Right lobe of liver (tissue), 6 donors: ENCODE data around the gene RREB1. TPM values are rescaled to one million over a fixed set of nuclear protein-coding genes. Genes with fewer than 3 reads are reported as not detected.
"Not testable (repeated sequence)": the region's sequence is repeated elsewhere in the genome, so short reads cannot be mapped to it uniquely, and the experiment has no call there.

Source experiments
- ATAC-seq, 4 donors: fragments of 200-7000 bp; cut with Tn5 transposase; one replicate each; pipeline ENCODE4 v1.9.1; 2020; ENCODE audit warnings: mild to moderate bottlenecking in 4 of 4, moderate library complexity in 4 of 4
- DNase-seq, 3 donors: peaks; one replicate each; pipeline ENCODE4 v3.0.0-alpha.2; 2020
- H3K27ac ChIP-seq, 3 donors: fragments of 200-600 bp; one replicate each; pipeline ENCODE4 v1.8.0; 2022
- H3K27me3 ChIP-seq, 2 donors: fragments of 200-600 bp; one replicate each; pipeline ENCODE4 v1.8.0; 2022
- H3K36me3 ChIP-seq, 4 donors: fragments of 200-600 bp; sonication (generic) in 1 of 4; one replicate each; pipeline versions ENCODE4 v1.5.1 to v1.8.0; 2017 to 2022; ENCODE audit warnings: control low read depth in 1 of 4
- H3K4me1 ChIP-seq, 4 donors: fragments of 200-600 bp; sonication (generic) in 1 of 4; one replicate each; pipeline versions ENCODE4 v1.5.1 to v1.8.0; 2017 to 2022; ENCODE audit warnings: control low read depth in 1 of 4
- H3K4me3 ChIP-seq, 3 donors: fragments of 200-600 bp; one replicate each; pipeline ENCODE4 v1.8.0; 2022
- H3K9me3 ChIP-seq, 4 donors: fragments of 200-600 bp; sonication (generic) in 1 of 4; one replicate each; pipeline versions ENCODE4 v1.5.1 to v1.8.0; 2017 to 2022; ENCODE audit warnings: control low read depth in 1 of 4
- POLR2A ChIP-seq: fragments of 450-650 bp; IDR thresholded peaks from one replicate; pipeline ENCODE4 v1.6.1; 2017; ENCODE audit warnings: antibody characterized with exemption, mild to moderate bottlenecking
- whole genome bisulfite sequencing: methylation state at CpG from one replicate; pipeline ENCODE4 v1.1.6; 2018; ENCODE audit warnings: low coverage, low lambda C conversion rate; ENCODE audit not compliant: insufficient coverage; ENCODE audit errors: missing lambda C conversion rate; 5-methylcytosine and 5-hydroxymethylcytosine counted together
- intact Hi-C, 2 donors: fragments of 100-400 bp; cut with DNase I; formaldehyde crosslinking; loops; one replicate each; pipeline versions ENCODE4 v1.11.2 to v1.14.1; 2022
- total RNA-seq, 6 experiments: library from RNA; depleted of rRNA in 2 of 6; stranded (reverse); fragments of >200 nt in 2 of 6; fragmentation: NEBNext Ultra II Directional in 3 of 6; extraction: Animal tissue kit (Norgen Biotek cat#: 25700) in 3 of 6; gene quantifications; one replicate each; pipeline versions ENCODE4 v1.1.0 to v1.2.4, GENCODE V29; 2016 to 2023
- TF ChIP-seq, protein P1 (sequence below), 4 donors: fragments of 200-600 bp in 3 of 4; fragments of 450-650 bp in 1 of 4; IDR thresholded peaks; one replicate each; pipeline versions ENCODE4 v1.5.1 to v1.8.0; 2016 to 2022; ENCODE audit warnings: antibody characterized with exemption in 4 of 4, mild to moderate bottlenecking in 2 of 4
- donor health status: DM: no; HTN: yes; CAD: no.
- donor health status: DM: no; HTN: no; CAD: no.
- donor health status: DM: no; HTN: no; CAD: no.
- donor health status: DM: no; HTN: yes; CAD: no.
- donor health status: DM: no; HTN: yes; CAD: no.

The RREB1 gene
- total RNA-seq, 6 experiments from 2014 or later = 28.7 to 46.3 (median 39.6) TPM

DNA sequence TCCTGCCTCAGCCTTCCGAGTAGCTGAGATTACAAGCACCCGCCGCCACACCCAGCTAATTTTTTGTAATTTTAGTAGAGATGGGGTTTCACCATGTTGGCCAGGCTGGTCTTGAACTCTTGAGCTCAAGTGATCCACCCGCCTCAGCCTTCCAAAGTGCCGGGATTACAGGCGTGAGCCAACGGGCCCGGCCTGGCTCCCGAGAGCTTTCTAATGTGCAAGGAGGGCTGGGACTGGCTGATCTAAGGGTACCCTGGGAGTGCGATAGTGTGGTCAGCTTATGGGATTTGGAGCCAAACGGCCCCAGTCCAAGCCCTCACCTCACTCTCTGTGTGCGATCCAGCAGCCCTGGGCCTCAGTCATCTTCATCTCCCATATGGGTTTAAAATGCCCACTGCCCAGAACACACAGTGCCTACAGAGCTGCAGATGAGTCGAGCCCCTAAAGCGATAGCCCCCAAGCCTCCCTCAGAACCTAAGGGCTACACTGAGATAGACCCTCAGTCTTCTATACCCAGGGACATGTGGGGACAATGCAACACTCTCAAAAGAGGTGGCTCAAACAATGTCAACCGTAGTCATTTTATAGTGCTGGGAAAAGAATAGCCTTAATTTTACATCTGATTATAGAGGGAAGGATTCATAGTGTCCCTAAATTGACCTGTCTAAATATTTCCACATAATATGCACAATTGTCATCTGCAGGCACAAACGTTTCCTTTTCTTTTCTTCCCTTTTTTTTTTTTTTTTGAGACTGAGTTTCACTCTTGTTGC, 155.2 kb downstream of the RREB1 start:
- ATAC-seq (no peak), DNase-seq (peak in 2 of 3 donors; percentile 37)
- peaks cover 0 to 17% (median 3%) of the 10 kb centered on the region in 4 donors for H3K4me1 ChIP-seq
- intact Hi-C loops = no loop called here
- H3K4me3 ChIP-seq = no peak overlapping the region
- H3K9me3 ChIP-seq = no peaks in the 10 kb centered on the region
- no peak for TF ChIP-seq POLR2A
- TF ChIP-seq, protein P1, sequence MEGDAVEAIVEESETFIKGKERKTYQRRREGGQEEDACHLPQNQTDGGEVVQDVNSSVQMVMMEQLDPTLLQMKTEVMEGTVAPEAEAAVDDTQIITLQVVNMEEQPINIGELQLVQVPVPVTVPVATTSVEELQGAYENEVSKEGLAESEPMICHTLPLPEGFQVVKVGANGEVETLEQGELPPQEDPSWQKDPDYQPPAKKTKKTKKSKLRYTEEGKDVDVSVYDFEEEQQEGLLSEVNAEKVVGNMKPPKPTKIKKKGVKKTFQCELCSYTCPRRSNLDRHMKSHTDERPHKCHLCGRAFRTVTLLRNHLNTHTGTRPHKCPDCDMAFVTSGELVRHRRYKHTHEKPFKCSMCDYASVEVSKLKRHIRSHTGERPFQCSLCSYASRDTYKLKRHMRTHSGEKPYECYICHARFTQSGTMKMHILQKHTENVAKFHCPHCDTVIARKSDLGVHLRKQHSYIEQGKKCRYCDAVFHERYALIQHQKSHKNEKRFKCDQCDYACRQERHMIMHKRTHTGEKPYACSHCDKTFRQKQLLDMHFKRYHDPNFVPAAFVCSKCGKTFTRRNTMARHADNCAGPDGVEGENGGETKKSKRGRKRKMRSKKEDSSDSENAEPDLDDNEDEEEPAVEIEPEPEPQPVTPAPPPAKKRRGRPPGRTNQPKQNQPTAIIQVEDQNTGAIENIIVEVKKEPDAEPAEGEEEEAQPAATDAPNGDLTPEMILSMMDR (IDR thresholded peaks at IDR 0.05) = no peak
- no peaks in the 10 kb centered on the region for H3K27me3 ChIP-seq
- no peaks in the 10 kb centered on the region for H3K36me3 ChIP-seq
- WGBS = 60% methylated on average over 3 of the region's 16 CpGs
- peak overlapping the region in 1 of 3 donors; percentile 8 for H3K27ac ChIP-seq

DNA sequence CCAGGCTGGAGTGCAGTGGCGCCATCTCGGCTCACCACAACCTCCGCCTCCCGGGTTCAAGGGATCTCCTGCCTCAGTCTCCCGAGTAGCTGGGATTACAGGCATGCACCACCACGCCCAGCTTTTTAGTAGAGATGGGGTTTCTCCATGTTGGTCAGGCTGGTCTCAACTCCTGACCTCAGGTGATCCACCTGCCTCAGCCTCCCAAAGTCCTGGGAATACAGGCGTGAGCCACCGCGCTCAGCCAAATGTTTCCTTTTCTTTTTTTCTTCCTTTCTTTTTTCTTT, 155.7 kb downstream of the RREB1 start:
- peaks cover 0 to 17% (median 3%) of the 10 kb centered on the region in 4 donors for H3K4me1 ChIP-seq
- H3K9me3 ChIP-seq, H3K27me3 ChIP-seq, H3K4me3 ChIP-seq, H3K36me3 ChIP-seq, ATAC-seq, H3K27ac ChIP-seq, intact Hi-C loops: not testable (repeated sequence)
- WGBS = 91% methylated on average over 6 of the region's 9 CpGs
- peak in 2 of 3 donors; percentile 24 to 46 for DNase-seq

DNA sequence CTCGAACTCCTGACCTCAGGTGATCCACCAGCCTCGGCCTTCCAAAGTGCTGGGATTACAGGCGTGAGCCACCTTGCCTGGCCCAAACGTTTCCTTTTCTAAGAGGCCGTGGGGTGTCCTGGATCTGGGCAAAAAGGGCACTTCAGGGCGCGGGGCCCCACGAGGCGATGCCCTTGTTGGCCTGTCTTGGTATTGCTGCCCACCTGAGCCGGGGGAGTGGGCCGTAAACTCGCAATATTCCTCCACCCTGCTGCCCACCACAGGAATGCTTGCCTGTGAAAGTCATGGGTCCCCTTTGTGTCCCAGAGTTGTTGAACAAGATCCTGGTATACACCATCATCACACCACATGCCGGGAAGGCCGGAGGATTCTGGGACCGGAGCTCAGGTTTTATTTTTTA, 156.3 kb downstream of the RREB1 start:
- Histone ChIP-seq H3K27ac (no peak overlapping the region), H3K36me3 (no peaks in the 10 kb centered on the region), H3K4me1 (peaks cover 0 to 17% (median 3%) of the 10 kb centered on the region in 4 donors), H3K9me3 (no peaks in the 10 kb centered on the region), H3K4me3 (no peak overlapping the region), H3K27me3 (no peaks in the 10 kb centered on the region)
- no peak for ATAC-seq
- intact Hi-C loops = no loop called here
- 91% methylated on average over 5 of the region's 15 CpGs for WGBS
- TF ChIP-seq POLR2A = no peak
- TF ChIP-seq, protein P1 (IDR thresholded peaks at IDR 0.05) = no peak
- peak in 2 of 3 donors; percentile 43 to 45 for DNase-seq

DNA sequence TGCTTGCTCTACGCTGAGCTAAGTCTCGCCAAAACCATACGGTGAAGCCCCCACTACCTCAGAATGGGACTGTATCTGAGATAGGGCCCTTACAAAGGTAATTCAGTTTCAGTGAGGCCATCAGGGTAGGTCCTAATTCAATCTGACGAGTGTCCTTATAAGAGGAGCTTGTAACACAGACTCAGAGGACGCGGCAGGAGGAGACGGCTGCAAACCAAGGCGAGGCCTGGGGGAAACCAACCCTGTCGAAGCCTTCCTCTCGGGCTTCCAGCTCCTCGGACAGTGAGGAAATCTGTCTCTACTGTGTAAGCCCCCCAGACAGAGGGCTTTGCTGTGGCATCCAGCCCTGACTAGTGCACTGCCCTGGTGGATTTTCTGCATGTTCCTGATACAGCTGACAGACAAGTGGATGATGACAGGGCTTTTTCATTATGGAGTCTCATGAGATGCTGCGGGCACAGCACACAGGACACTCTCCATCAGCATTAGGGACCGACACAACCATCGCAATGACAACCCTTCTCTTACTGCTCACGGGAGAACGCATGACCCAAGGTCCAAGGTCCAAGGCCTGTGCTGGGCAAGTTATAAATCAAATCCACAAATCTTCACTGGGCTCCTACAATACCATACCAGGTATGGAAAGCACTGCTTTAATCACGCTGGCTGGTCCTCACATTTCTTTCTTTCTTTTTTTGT, 157.1 kb downstream of the RREB1 start:
- DNase-seq = peak in 2 of 3 donors; percentile 53 to 60
- Histone ChIP-seq H3K4me3 (no peak overlapping the region), H3K27ac (no peak overlapping the region), H3K36me3 (no peaks in the 10 kb centered on the region), H3K27me3 (no peaks in the 10 kb centered on the region), H3K4me1 (peaks cover 0 to 19% (median 4%) of the 10 kb centered on the region in 4 donors), H3K9me3 (no peaks in the 10 kb centered on the region)
- TF ChIP-seq, protein P1 (IDR thresholded peaks at IDR 0.05) = no peak
- no peak for TF ChIP-seq POLR2A
- intact Hi-C loops = no loop called here
- 90% methylated on average over 4 of the region's 17 CpGs for WGBS
- ATAC-seq = peak in 1 of 4 donors; percentile 4

DNA sequence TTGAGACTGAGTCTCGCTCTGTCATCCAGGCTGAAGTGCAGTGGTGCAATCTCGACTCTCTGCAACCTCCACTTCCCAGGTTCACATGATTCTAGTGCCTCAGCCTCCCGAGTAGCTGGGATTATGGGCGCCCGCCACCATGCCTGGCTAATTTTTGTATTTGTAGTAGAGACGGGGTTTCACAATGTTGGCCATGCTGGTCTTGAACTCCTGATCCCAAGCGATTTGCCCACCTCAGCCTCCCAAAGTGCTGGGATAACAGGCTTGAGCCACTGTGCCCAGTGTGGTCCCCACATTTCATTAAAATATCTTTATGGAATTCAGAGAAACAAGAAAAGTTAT, 157.6 kb downstream of the RREB1 start:
- WGBS = 91% methylated on average over 5 of the region's 7 CpGs
- peak in 1 of 3 donors; percentile 14 for DNase-seq
- intact Hi-C loops = not testable (repeated sequence)

More for the DNA sequence above, 157.6 kb downstream of the RREB1 start:
- peaks cover 0 to 23% (median 7%) of the 10 kb centered on the region in 4 donors for H3K4me1 ChIP-seq
- not testable (repeated sequence) for H3K27me3 ChIP-seq, H3K27ac ChIP-seq, H3K9me3 ChIP-seq, H3K4me3 ChIP-seq, H3K36me3 ChIP-seq, ATAC-seq
